K562 (cell line): ENCODE results near the gene RANBP3.
A peak's percentile ranks its signal among the peaks of the same experiment; 100 is the strongest.

ENCODE experiments used
- CTCF ChIP-seq, 3 experiments: IDR thresholded peaks in 2 of 3; conservative IDR thresholded peaks in 1 of 3; 2 replicates each; pipeline ENCODE4 v1.5.1; 2011 to 2012; ENCODE audit warnings: low read length in 3 of 3, mild to moderate bottlenecking in 3 of 3, control low read depth in 2 of 3, improper control_type of control experiment in 1 of 3, inconsistent platforms in 1 of 3, low read depth in 1 of 3, mixed read lengths in 1 of 3, moderate library complexity in 1 of 3; ENCODE audit not compliant: insufficient read depth in 2 of 3
- DMBX1 ChIP-seq: fragments of 250-450 bp; sonication (Bioruptor Pico); IDR thresholded peaks from 2 replicates; pipeline ENCODE4 v1.8.0; 2022; ENCODE audit warnings: inconsistent platforms, mild to moderate bottlenecking, moderate library complexity, borderline replicate concordance

GRCh38 chr19:6022570-6023064 lies 44.7 kb upstream of the RANBP3 start:
- no peak for TF ChIP-seq DMBX1 (CRISPR knock-in tag)
- TF ChIP-seq CTCF (IDR thresholded peaks at IDR 0.05 in 2 of 3, conservative IDR thresholded peaks at IDR 0.05 in 1 of 3; ENCODE audit: insufficient read depth in 2 of 3, low read depth in 1 of 3, low read length in 3 of 3) = peak in 1 of 3 experiments; percentile 41; a peak in 1 of 6 replicates
